Upper lobe of left lung (tissue), 6 donors: Measurements from ENCODE around the gene TMEM217. TPM values are rescaled to one million over a fixed set of nuclear protein-coding genes. Genes with fewer than 3 reads are reported as not detected.

ENCODE experiments used
- ATAC-seq, 2 donors: fragments of 200-7000 bp; cut with Tn5 transposase; one replicate each; pipeline ENCODE4 v1.9.1; 2022; ENCODE audit warnings: mild to moderate bottlenecking in 2 of 2, moderate library complexity in 2 of 2; ENCODE audit not compliant: low FRiP score in 2 of 2
- DNase-seq, 2 donors: peaks; one replicate each; pipeline ENCODE4 v3.0.0-alpha.2; 2019 to 2020
- H3K27ac ChIP-seq, 4 donors: fragments of 200-600 bp; sonication (generic); one replicate each; pipeline ENCODE4 v1.5.1; 2016 to 2019
- H3K27me3 ChIP-seq, 4 donors: fragments of 200-600 bp; sonication (generic); one replicate each; pipeline ENCODE4 v1.5.1; 2017 to 2019
- H3K36me3 ChIP-seq, 4 donors: fragments of 200-600 bp; sonication (generic); one replicate each; pipeline ENCODE4 v1.5.1; 2016 to 2019
- H3K4me1 ChIP-seq, 4 donors: fragments of 200-600 bp; sonication (generic); one replicate each; pipeline ENCODE4 v1.5.1; 2018 to 2019
- H3K4me3 ChIP-seq, 4 donors: fragments of 200-600 bp; sonication (generic); one replicate each; pipeline ENCODE4 v1.5.1; 2017 to 2019; ENCODE audit warnings: mild to moderate bottlenecking in 2 of 4, moderate library complexity in 1 of 4
- H3K9me3 ChIP-seq, 4 donors: fragments of 200-600 bp; sonication (generic); one replicate each; pipeline ENCODE4 v1.5.1; 2018 to 2019
- CTCF ChIP-seq, 6 experiments: fragments of 450-650 bp in 4 of 6; fragments of 200-600 bp in 2 of 6; sonication (generic) in 2 of 6; IDR thresholded peaks; one replicate each; pipeline ENCODE4 v1.5.1; 2016 to 2019; ENCODE audit warnings: antibody characterized with exemption in 6 of 6
- EP300 ChIP-seq, 4 donors: sonication (generic); formaldehyde crosslinking; IDR thresholded peaks; one replicate each; pipeline ENCODE4 v1.5.1; 2017; ENCODE audit warnings: antibody characterized with exemption in 4 of 4, control low read depth in 2 of 4
- POLR2A ChIP-seq, 4 donors: fragments of 450-650 bp; IDR thresholded peaks; one replicate each; pipeline ENCODE4 v1.5.1; 2016 to 2017; ENCODE audit warnings: antibody characterized with exemption in 4 of 4, mild to moderate bottlenecking in 2 of 4
- POLR2AphosphoS5 ChIP-seq, 2 donors: sonication (generic); formaldehyde crosslinking; IDR thresholded peaks; one replicate each; pipeline ENCODE4 v1.5.1; 2017; ENCODE audit warnings: antibody characterized with exemption in 2 of 2
- WGBS, 2 donors: methylation state at CpG; one replicate each; pipeline ENCODE4 v1.1.5; 2017 to 2018; 5-methylcytosine and 5-hydroxymethylcytosine counted together
- total RNA-seq, 6 donors: library from RNA; depleted of rRNA in 4 of 6; stranded (reverse); fragments of >200 nt in 4 of 6; gene quantifications; one replicate each; pipeline versions ENCODE4 v1.1.0 to v1.2.1, GENCODE V29; 2016 to 2021
- donor health status: DM: no; HTN: no; CAD: no; lungs with moderate emphysema.
- donor health status: DM: no; HTN: yes; CAD: no; lungs with severe emphysema.

TMEM217 gene
- total RNA-seq, 6 donors from 2014 or later, result 0.67 to 3.4 (median 1.1) TPM

- WGBS, 2 donors, result 88 to 90% methylated on average over 9 of the region's 9 CpGs
- no peak overlapping the region for H3K27ac ChIP-seq
- peaks cover 4 to 15% (median 8%) of the 10 kb centered on the region in 4 donors for H3K4me1 ChIP-seq
Observed at GRCh38 chr6:37206622-37207021, 51.3 kb downstream of the TMEM217 start.

GRCh38 chr6:37205997-37206340 is 52.0 kb downstream of the TMEM217 start:
- Histone ChIP-seq H3K36me3 (no peaks in the 10 kb centered on the region), H3K4me3 (no peak overlapping the region), H3K4me1 (peaks cover 4 to 15% (median 8%) of the 10 kb centered on the region in 4 donors), H3K27me3 (no peaks in the 10 kb centered on the region), H3K9me3 (no peaks in the 10 kb centered on the region), H3K27ac (no peak overlapping the region)
- WGBS, 2 donors, result 63 to 69% methylated on average over 4 of the region's 4 CpGs
- no peak for ATAC-seq
- TF ChIP-seq POLR2AphosphoS5 (IDR thresholded peaks at IDR 0.05) (no peak), EP300 (IDR thresholded peaks at IDR 0.05) (no peak), CTCF (IDR thresholded peaks at IDR 0.05) (no peak), POLR2A (IDR thresholded peaks at IDR 0.05) (no peak)
- DNase-seq, result peak in 1 of 2 donors; percentile 67

More at GRCh38 chr6:37206622-37207021, 51.3 kb downstream of the TMEM217 start:
- no peak for DNase-seq
- Histone ChIP-seq H3K27me3 (no peaks in the 10 kb centered on the region), H3K9me3 (no peaks in the 10 kb centered on the region), H3K36me3 (no peaks in the 10 kb centered on the region), H3K4me3 (no peak overlapping the region)
- TF ChIP-seq POLR2A (IDR thresholded peaks at IDR 0.05) (no peak), EP300 (IDR thresholded peaks at IDR 0.05) (no peak), CTCF (IDR thresholded peaks at IDR 0.05) (no peak), POLR2AphosphoS5 (IDR thresholded peaks at IDR 0.05) (no peak)
- no peak for ATAC-seq

- peaks cover 2 to 14% (median 7%) of the 10 kb centered on the region in 4 donors for H3K4me1 ChIP-seq
- no peak overlapping the region for H3K4me3 ChIP-seq
- H3K27ac ChIP-seq, result no peak overlapping the region
- H3K27me3 ChIP-seq, result no peaks in the 10 kb centered on the region
- no peak for DNase-seq
- TF ChIP-seq CTCF (IDR thresholded peaks at IDR 0.05), result no peak
- TF ChIP-seq EP300 (IDR thresholded peaks at IDR 0.05), result no peak
- no peak for TF ChIP-seq POLR2AphosphoS5 (IDR thresholded peaks at IDR 0.05)
- TF ChIP-seq POLR2A (IDR thresholded peaks at IDR 0.05), result no peak
- H3K9me3 ChIP-seq, result no peaks in the 10 kb centered on the region
- WGBS, 2 donors, result 63 to 69% methylated on average over 13 of the region's 13 CpGs
- ATAC-seq, result no peak
- no peaks in the 10 kb centered on the region for H3K36me3 ChIP-seq
Observed at GRCh38 chr6:37205175-37205996, 52.6 kb downstream of the TMEM217 start.

- Histone ChIP-seq H3K9me3 (no peaks in the 10 kb centered on the region), H3K27ac (no peak overlapping the region), H3K4me1 (peaks cover 0 to 8% (median 6%) of the 10 kb centered on the region in 4 donors), H3K27me3 (no peaks in the 10 kb centered on the region), H3K4me3 (no peak overlapping the region), H3K36me3 (no peaks in the 10 kb centered on the region)
- TF ChIP-seq POLR2AphosphoS5 (IDR thresholded peaks at IDR 0.05) (no peak), EP300 (IDR thresholded peaks at IDR 0.05) (no peak), CTCF (IDR thresholded peaks at IDR 0.05) (no peak), POLR2A (IDR thresholded peaks at IDR 0.05) (no peak)
- ATAC-seq, result no peak
- peak in 1 of 2 donors; percentile 84 for DNase-seq
- 73 to 82% methylated on average over 7 of the region's 7 CpGs for WGBS, 2 donors
Observed at GRCh38 chr6:37204014-37204751, 53.8 kb downstream of the TMEM217 start.
